Islet precursor cell (in vitro differentiated cells): ENCODE measurements around the gene DENND1B.
A peak's percentile ranks its signal among the peaks of the same experiment; 100 is the strongest.
"Not testable (repeated sequence)": the region's sequence is repeated elsewhere in the genome, so short reads cannot be mapped to it uniquely, and the experiment has no call there.

Experiments
- DNase-seq: peaks from one replicate; pipeline ENCODE4 v3.0.0-alpha.2; 2018

Gene DENND1B

DNA sequence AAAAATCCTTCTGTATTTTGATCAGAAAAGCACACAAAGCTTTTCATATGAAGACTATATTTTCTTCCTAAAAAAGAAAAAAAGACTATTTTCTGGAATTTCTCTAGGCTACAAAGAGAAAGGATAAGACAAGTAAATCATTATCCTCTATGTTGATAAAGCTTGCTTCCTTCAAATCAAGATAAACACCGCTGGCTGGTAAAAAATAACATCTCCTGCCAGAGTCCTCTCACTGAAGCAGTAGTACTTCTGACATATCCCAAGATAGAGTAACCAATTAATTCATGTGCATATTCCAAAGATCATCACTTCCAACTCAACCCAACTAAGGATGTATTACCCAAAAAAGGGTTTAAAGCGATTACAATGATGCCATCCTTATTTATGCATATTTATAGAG, 34.3 kb downstream of the DENND1B start:
- DNase-seq: no peak

DNA sequence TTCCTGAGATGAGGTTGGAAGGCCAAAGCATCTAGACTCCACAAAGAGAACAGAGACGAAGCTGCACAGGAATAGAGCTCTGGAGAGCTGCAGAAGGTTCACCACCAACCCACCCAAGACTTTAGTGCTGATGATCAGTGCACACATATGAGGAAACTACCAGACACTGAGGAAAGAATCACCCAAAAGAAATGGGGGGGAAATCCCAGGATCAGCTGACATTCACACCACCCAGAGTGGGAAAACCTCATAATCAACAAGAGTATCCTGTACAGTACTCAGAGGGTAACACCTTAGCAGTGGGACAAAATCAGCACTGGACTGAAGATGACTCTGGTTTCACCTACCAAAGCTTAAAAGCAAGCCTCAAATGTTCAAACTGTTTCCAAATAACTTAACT, 36.4 kb downstream of the DENND1B start:
- DNase-seq: no peak

DNA sequence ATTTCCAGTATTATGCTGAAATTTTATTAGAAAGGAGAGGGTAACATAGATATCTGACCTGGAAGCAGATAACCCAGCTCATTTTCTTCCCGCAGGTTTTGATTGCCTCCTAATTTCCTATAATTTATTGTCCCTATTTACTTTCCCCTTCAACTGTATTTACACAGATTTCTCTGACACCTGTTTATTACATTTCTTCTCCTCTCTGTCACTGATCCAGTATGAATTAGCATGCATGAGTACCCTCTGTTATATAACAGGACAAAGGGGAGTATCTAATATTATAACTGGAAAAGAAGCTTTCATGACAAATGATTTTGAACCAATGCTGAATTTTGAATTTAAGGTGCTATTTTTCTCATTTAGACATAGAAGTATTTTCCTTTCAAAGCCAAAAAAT, 37.4 kb downstream of the DENND1B start:
- DNase-seq: no peak

DNA sequence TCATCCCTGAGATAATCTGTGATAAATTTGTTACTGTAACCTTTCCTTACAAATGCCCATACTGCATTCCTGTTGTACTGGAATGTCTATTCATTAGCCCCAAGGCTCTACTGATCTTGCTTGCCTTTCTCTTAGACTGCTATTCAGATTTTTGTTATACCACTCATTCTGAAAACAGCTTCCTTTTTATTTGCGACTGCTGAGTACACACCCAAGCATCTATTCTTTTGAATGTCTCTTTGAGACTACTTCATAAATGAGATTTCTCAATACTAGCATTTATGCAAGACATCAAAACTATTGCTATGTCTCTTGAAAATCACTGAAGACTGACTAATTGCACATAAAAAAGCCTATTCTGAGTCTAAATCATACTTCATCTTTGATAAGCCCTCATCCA, 38.6 kb downstream of the DENND1B start:
- DNase-seq: no peak

DNA sequence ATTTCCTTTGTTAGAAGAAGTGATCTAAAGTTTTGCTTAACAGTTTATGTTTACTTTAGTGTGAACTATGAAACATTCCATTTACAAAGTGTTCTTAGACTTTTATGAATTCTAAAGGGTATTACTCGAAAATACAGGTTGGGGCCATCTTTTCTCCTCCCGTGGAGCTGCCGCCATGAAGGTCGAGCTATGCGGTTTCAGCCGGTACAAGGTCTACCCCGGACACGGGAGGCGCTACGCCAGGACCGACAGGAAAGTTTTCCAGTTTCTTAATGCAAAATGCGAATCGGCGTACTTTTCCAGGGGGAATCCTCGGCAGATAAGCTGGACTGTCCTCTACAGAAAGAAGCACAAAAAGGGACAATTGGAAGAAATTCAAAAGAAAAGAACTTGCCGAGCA, 39.8 kb downstream of the DENND1B start:
- no peak for DNase-seq

DNA sequence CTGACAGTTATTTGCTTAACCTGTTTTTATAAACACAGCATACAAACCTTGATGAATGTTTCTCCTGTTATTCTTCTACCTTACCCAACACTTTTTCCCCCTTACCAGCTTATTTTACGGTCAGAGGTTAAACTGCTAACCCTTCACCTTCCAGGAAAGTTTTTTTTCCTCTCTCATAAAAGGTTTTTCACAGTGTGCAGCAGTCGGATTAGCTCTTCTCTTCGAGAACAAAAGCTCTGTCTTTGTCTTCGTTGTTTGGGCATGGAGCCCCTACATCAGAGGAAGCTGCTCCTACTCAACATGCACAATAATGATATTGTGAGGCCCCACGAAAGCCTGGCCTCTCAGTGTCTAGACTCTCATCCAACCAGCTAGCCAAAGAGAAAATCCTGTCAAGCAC, 42.0 kb downstream of the DENND1B start:
- no peak for DNase-seq

DNA sequence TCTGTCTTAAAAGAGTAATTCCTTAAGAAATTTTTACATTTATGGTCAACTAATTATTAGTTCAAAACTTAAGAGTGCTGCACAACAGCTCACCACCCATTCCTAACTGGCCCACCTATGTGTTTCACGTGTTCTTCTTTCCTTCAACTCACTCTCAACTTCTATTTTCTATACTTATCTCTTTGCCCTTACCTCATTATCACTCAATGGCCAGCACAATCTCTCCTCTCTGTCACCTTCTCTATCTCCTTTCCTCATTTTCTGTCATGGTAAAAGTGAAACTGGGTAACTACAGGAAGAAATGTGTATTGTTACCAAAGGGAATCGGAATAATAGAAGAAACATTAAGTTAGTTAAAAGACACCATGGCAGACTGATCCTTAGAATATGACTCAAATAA, 43.1 kb downstream of the DENND1B start:
- DNase-seq: no peak

DNA sequence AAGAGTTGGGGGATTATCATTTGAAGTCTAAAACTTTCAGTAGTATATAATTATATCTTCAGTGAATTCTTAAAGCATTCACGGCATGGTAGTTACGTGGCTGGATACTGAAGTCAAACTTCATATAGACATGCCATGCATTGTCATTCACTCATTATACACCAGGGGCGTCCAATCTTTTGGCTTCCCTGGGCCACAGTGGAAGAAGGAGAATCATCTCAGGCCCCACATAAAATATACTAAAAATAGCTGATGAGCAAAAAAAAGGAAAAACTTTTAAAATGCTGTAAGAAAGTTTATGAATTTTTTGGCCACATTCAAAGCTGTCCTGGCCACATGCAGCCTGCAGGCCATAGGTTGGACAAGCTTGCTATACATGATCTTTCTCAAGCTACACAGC, 43.8 kb downstream of the DENND1B start:
- DNase-seq: no peak

DNA sequence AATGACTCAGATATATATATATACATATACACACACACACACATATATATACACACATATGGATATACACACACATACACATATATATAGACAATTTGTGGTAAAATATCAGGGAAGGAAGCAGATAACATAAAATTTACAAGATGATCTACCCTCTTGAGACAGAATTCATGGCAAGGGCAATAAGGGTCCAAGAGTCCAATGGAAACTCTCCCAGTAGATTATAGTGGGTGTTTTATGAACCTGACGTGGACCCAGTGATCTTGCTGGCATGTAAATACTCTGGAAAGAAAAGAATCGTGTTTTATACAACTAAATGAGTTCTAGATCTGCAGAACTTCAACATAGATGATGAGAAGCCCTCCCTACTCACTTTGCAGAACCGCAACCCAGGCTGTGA, 49.3 kb downstream of the DENND1B start:
- no peak for DNase-seq

DNA sequence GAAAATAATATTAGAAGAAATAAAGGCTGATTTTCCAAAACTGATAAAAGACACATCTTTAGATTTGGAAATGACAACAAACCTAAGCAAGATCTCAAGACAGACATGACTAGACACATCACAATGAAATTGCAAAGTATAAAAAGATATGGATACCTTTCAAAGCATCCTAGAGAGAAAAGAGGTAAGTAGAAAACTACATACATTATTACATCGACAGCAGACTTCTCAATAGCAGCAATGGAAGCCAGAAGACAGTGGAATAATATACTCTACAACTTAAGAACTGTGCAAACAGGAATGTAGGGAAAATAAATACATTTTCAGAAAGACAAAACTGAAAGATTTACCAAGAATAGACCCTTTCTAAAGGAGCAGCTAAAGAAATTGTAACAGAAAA, 50.2 kb downstream of the DENND1B start:
- no peak for DNase-seq

DNA sequence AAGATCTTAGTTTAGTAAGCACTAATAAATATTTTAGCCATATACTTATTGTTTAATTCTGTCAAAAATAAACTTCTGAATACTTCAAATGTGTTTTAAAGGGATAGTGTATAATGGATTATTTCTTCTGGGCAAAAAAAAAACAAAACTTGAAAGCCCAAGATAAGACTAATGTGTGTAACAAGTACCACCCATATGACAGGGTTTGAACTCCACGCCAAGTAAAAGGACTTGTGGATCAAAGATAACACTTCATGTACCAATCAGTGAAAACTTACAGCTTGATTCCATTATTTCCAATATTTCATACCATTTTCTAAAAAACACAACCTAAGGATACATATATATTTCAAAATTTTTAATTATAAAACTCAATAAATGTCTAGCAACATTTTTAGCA, 59.5 kb downstream of the DENND1B start:
- DNase-seq: no peak

DNA sequence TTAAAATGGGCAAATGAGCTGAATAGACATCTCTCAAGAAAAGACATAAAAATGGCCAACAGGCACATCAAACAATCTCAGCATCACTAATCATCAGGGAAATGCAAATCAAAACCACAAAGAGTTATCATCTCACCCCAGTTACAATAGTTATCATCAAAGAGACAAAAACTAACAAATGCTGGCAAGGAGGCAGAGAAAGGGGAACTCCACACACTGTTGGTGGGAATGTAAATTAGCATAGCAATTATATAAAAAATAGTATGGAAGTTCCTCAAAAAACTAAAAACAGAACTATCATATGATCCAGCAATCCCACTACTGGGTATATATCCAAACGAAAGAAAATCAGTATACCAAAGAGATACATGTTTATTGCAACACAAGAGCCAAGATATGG, 68.7 kb downstream of the DENND1B start:
- no peak for DNase-seq

DNA sequence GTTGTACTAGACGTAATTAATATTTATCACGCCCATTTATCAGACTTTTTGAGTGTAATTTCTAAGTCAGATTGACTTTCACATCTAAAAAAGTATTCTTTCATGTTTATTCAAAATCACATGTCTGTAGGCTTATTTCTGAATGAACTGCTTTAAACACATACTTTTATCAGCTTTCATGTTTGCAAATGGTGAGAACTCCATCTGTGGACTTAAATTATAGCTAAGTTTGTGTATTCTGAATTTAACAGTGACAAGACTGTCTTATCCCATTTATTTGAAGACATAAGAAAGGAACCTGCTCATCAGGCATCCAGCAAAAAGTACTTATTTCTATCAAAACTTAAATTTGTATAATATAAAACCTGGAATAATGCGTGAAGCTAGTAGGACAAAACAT, 69.3 kb downstream of the DENND1B start:
- no peak for DNase-seq

DNA sequence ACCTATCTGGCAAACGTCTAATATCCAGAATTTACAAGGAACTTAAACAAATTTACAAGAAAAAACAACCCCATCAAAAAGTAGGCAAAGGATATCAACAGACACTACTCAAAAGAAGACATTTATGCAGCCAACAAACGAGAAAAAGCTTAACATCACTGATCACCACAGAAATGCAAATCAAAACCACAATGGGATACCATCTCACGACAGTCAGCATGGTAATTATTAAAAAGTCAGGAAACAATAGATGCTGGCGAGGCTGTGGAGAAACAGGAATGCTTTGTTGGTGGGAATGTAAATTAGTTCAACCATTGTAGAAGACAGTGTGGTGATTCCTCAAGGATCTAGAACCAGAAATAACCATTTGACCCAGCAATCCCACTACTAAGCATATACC, 74.6 kb downstream of the DENND1B start:
- DNase-seq: not testable (repeated sequence)

DNA sequence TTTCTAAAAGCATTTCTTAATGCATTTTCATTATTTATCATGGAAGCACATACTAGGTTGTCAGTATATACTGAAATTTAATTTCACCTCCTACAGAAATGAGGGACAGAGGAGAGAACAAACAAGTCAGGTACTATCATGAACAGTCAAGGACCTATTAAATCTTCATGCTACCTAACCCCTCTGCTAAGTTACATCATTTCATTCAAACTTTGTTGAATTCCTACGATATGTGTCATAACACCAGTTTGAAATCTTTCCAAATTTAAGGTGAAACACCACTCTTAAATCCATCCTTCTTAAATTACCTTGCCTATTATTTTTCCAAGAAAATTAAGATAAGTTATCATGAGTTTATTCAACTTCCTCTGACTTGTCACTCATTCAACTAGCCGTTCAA, 78.9 kb downstream of the DENND1B start:
- no peak for DNase-seq

DNA sequence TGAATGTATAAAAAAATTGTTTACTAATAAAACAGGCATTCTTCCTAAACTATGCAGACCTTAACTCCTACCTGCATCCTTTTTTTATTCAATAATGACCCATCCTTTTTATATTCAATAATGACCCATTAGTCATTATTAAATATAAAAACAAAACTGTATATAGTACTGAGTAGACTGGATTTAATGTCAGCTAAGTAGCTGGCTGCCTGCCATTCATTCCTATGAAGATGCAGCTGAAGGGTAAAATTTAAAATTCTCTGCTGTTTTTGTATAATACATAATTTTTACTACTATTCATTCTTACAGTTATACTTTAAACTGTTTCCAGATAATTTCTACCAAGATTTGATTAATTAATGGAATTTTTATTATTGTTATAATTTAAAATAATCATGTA, 79.3 kb downstream of the DENND1B start:
- DNase-seq: no peak

DNA sequence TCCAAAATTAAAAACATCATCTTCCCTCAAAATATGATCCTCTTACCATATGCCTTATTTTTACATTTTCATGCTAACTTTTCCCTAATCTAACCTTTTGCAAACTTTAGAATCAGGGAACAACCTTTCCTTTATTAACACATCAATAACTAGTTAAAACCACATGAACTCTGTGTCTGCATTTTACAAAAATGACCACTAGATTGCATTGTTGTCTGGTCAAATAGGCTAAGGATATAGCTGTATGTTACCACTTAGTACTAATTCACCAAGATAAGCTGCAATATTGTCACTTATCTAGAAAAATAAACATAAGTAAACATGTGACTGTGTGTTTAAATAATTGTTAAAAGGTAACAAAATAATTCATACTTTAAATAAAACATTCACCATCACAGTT, 82.3 kb downstream of the DENND1B start:
- DNase-seq: no peak

DNA sequence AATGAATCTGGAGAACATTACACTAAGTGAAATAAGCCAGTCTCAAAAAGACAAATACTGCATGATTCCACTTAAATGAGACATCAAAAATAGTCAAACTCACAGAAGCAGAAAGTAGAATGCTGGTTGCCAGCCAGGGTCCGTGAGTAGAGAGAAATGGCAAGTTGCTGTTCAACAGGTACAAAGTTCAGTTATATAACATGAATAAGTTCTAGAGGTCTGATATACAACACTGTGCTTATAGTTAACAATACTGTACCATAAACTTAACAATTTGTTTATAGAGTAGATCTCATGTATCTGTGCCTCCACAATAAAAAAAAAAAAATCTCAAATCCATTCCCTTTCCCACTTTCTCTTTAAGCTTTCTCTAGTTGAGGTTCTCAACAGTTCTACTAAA, 83.5 kb downstream of the DENND1B start:
- no peak for DNase-seq

DNA sequence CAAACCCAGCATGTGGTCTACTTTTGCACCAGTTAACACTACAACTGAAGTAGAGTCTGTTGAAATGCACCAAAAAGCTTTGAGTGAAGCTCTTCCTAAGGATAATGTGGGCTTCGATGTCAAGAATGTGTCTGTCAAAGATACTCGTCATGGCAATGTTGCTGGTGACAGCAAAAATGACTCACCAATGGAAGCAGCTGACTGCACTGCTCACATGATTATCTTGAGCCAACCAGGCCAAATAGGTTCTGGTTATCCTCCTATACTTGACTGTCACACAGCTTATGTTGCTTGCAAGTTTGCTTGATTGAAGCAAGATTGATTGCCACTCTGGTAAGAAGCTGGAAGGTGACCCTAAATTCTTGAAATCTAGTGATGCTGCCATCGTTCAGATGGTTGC, 85.2 kb downstream of the DENND1B start:
- no peak for DNase-seq

DNA sequence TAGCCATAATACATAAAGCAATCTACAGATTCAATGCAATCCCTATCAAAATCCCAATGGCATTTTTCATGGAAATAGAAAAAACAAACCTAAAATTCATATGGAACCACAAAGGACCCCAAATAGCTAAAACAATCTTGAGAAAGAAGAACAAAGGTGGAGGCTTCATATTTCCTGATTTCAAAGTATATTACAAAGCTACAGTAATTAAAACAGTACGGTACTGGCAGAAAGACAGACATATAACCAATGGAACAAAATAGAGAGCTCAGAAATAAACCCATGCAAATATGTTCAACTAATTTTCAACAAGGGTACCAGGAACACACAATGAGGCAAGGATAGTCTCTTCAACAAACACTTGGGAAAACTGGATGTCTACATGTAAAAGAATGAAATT, 87.0 kb downstream of the DENND1B start:
- DNase-seq: no peak

DNA sequence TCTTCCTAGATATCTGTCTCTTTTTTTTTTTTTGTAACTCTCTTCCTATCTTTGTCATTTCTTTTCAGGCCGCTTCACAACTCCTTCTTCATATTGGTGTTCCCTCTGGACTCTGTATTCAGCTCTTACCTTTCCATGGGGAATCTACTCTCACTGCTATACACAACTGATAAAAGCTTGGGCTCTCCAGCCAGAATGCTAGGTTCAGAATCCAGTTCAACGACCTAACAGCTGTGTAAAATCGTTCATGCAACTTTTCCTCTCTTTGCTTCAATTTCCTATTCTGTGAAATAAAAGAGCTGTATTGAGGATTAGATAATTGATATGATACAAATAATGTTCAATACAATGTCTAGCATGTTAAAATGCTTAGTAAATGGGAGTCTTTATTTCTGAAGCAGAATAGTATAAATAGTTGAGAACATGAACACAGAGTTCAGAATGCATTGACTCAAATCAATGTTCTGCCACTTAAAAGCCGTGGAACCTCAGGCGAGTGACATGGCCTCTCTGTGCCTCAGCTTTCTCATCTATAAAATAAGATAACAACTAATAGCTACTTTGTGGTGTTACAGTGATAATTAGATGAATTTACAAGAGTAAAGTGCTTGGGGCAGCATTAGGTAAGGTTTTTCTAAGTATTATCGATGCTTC, 88.5 kb downstream of the DENND1B start:
- no peak for DNase-seq

DNA sequence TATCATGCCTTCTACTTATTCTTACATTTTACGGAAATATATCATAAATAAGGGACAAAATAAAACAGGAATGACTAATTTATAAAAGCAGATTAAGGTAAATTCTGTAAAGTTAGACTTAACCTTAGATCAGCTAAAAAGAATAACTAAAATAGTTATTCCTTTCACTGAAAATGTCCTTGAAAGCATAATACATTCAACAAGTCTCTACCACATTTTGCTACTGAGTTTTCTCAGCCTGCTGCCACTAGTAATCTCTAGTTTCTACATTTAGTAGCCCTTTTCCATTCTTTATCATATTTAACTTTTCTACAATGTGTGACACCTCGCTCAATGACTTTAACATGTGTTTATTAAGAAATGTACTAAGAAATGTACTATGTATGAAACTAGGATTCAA, 89.0 kb downstream of the DENND1B start:
- DNase-seq: no peak

DNA sequence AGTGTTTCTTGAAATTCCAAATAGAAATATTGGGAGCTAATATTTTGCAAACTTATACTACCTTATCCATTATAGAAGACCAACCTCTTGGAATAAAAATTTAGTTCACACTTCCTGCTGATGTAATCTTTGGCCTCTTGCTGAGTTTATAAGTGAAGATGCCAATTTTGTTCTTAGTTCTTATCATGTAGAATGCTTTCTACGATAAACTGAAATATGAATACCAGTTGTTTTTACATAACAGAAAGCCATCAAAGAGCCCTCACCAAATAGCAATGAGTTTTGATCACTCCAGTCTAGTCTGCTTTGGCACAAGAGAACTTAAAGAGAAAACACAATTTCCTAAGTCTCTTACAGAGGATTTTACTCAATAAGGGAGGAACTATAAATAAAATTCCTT, 89.5 kb downstream of the DENND1B start:
- DNase-seq: no peak

DNA sequence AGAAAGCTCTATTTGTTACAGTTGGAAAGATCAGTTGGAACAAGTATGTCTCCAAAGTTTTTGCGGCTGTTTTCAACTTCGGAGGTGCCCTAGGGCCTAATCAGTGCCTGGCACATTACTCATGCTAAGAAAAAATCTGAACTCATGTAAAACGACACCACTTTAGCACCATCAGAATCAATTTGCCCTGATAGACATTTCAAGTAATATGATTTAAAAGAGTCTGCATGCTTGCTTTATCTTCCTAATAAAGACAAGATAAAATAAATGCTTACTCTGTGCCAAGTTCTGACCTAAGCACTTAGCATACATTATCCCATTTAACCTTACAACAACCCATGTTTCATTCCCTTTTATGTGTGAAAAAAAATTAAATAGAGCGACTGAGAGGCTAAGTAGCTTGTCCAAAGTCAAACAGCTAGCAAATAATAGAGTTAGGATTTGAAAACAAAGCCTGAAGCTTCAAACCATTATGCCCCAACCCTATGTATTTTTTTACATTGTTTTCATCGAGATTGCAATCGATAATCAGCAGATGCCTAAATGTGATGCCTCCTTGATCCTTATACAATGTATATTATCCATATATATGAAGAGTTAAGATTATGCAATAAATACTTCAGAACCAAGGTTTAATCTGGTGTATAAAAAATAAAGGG, 91.3 kb downstream of the DENND1B start:
- DNase-seq: peak; percentile 59

DNA sequence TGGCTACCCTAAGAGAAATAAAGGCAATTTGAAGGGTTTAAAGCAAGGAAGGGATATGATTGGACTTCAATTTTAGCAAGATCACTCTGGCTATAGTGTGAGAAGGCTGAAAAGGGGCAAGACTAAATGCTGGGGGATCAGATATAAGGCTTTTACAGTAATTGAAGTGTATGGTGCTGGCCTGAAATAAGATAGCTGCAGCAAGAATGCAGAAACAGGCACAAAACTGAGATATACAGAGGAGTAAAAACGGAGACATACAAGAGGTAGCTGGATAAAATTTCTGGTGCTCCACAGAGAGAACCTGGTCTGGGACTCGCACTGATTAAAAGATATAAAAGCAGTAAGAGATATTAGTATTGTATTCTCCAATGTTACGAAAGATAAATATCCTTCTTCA, 92.0 kb downstream of the DENND1B start:
- DNase-seq: no peak
